AG04450 (cell line): ENCODE data around the gene NOP58. TPM values are rescaled to one million over a fixed set of nuclear protein-coding genes. Genes with fewer than 3 reads are reported as not detected.

Source experiments
- CTCF ChIA-PET: fragments of 300-600, 350-600 bp; formaldehyde crosslinking; extraction: SDS; loops from one replicate; lab custom pipeline; 2022; ENCODE audit warnings: antibody characterized with exemption, inconsistent platforms; lab: Charles Lee
- POLR2A ChIA-PET: fragments of 350-600 bp; formaldehyde crosslinking; extraction: SDS; loops from one replicate; lab custom pipeline; 2021; ENCODE audit warnings: antibody characterized with exemption, inconsistent platforms; lab: Yijun Ruan, JAX
- DNase-seq: peaks from one replicate; pipeline ENCODE4 v3.0.0-alpha.2; 2011; ENCODE audit warnings: low read depth, low spot score
- H3K27ac ChIP-seq: one replicate; pipeline ENCODE4 v1.5.1; 2012; ENCODE audit warnings: low read depth, low read length, control low read depth
- H3K27me3 ChIP-seq: one replicate; pipeline ENCODE4 v1.6.0; 2012; ENCODE audit warnings: low read length; ENCODE audit not compliant: control insufficient read depth, insufficient read depth
- H3K4me3 ChIP-seq: 2 replicates; pipeline ENCODE4 v1.5.1; 2011; ENCODE audit warnings: mild to moderate bottlenecking, low read depth, low read length, control low read depth
- H3K9me3 ChIP-seq: 2 replicates; pipeline ENCODE4 v1.5.1; 2012; ENCODE audit warnings: low read length; ENCODE audit not compliant: control insufficient read depth, insufficient read depth
- CTCF ChIP-seq: IDR thresholded peaks from 2 replicates; pipeline ENCODE4 v1.5.1; 2011; ENCODE audit warnings: low read depth, low read length, control low read depth, inconsistent platforms
- polyA plus RNA-seq: library from polyadenylated mRNA; depleted of rRNA; stranded (reverse); fragments of >200 nt; gene quantifications from 2 replicates; pipeline ENCODE4 v1.2.3, GENCODE V29; 2011; rRNA removed
- small RNA-seq: library from RNA; depleted of rRNA; stranded (forward); fragments of <200 nt; gene quantifications from one replicate; pipeline ENCODE3, GENCODE V24; 2012; ENCODE audit warnings: low read depth; ENCODE audit not compliant: insufficient read length

Gene NOP58
- polyA plus RNA-seq, 1 experiment: 63.4 TPM

GRCh38 chr2:202339071-202339870, 73.7 kb downstream of the NOP58 start:
- TF ChIP-seq CTCF: no peak
- no peaks in the 10 kb centered on the region for H3K9me3 ChIP-seq
- H3K4me3 ChIP-seq: no peak overlapping the region
- no peak overlapping the region for H3K27ac ChIP-seq
- POLR2A ChIA-PET: interaction anchor here (0.5 to 0.6 kb wide), 2 partner anchors 31 to 74 kb away, joined by 3 to 4 read pairs; no protein-coding TSS in a partner anchor
- no peaks in the 10 kb centered on the region for H3K27me3 ChIP-seq
- CTCF ChIA-PET: no interaction called here
- DNase-seq: peak; percentile 11

GRCh38 chr2:202344178-202344577, 78.6 kb downstream of the NOP58 start:
- POLR2A ChIA-PET: no interaction called here
- DNase-seq: no peak
- Histone ChIP-seq H3K9me3 (no peaks in the 10 kb centered on the region), H3K27ac (no peak overlapping the region), H3K4me3 (no peak overlapping the region), H3K27me3 (no peaks in the 10 kb centered on the region)
- CTCF ChIA-PET: no interaction called here
- no peak for TF ChIP-seq CTCF

GRCh38 chr2:202346180-202346579, 80.6 kb downstream of the NOP58 start:
- POLR2A ChIA-PET: interaction anchor here (0.6 kb wide), 1 partner anchor 25 kb away, joined by 3 read pairs; no protein-coding TSS in a partner anchor
- no peak for TF ChIP-seq CTCF
- CTCF ChIA-PET: no interaction called here
- Histone ChIP-seq H3K9me3 (no peaks in the 10 kb centered on the region), H3K4me3 (no peak overlapping the region), H3K27me3 (no peaks in the 10 kb centered on the region), H3K27ac (no peak overlapping the region)
- DNase-seq: no peak

Small RNAs within 50 kb of the gene (small RNA-seq; reads per million reads assigned to genes)
- gene AC079354.2 (not detected), gene RF00575 (not detected), gene RN7SL753P (not detected), gene SNORD11 (10.2 reads per million, percentile 71 among the genes with 10 or more reads in this experiment), gene SNORD11B (3.0 reads per million, percentile 17 among the genes with 10 or more reads in this experiment), gene SNORD70 (39.5 reads per million, percentile 84 among the genes with 10 or more reads in this experiment)

Other genes with a start within 250 kb of the NOP58 start
- gene FZD7, start 231.9 kb upstream of the NOP58 start, polyA plus RNA-seq: 40.6 and 42.9 TPM in 2 replicates
- gene KIAA2012, start 192.5 kb upstream of the NOP58 start, polyA plus RNA-seq: 0.11 and 0.12 TPM in 2 replicates
- gene SUMO1, start 27.2 kb upstream of the NOP58 start, polyA plus RNA-seq: 138 and 192 TPM in 2 replicates
- gene BMPR2, start 110.6 kb downstream of the NOP58 start, polyA plus RNA-seq: 58.7 and 78.1 TPM in 2 replicates